ENCODE results near the gene MXI1.

Gene MXI1

DNA sequence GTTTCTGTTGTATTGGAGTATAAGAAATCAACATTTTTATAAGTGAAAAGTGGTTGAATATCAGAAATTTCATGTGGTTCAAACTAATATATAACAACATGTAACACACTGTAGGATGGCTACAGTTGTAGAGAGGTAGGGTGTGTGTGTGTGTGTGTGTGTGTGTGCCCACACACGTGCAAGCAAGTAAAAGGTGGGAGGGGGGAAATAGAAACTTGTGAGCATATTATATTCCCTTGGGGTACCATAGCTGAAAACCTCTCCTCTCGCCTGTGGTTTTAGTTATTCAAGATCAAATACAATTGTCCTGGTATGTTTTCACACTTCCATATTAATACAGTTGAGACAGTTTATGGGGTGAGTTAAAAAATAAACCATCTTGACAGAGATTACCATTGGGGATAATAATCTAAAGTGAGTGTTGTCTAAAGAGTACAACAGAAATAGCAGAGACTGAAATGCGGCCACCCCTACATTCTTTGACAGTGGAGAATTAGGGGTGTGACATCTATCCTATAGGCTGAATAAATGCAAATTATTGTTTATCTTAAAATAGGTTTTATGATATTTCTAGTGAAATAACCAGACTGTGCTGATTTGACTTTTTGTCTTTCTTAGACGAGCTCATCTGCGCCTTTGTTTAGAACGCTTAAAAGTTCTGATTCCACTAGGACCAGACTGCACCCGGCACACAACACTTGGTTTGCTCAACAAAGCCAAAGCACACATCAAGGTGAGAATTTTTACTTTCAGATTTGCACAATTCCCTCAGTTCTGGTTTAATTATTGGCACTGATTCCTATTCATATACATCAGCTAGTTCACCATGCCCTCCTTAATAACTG is 71.4 kb downstream of the MXI1 start:
- DNase-seq: no peak

- peak; percentile 73 for DNase-seq
Measured at GRCh38 chr10:110279407-110279986, 72.1 kb downstream of the MXI1 start.

DNA sequence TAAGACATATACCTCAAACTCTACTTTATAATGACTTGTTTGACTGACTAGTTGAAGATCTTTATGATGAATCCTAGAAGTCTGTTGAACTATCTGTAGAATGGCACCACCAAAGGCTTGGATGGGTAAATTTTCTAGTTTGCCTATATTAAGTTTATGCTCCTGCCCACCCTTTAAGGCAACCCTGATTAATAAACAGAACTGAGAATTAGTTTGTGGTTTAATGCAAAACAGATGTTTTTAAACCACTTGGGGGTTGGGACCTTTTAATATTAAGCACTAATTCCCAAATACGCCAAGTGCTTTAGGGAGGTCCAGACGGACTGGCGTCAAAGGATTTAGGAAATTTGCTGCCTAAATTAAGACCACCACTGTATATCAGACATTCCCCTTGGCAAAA is 76.9 kb downstream of the MXI1 start:
- no peak for DNase-seq

GRCh38 chr10:110285501-110285900 is 78.1 kb downstream of the MXI1 start:
- DNase-seq: no peak

GRCh38 chr10:110286841-110287240 is 79.4 kb downstream of the MXI1 start:
- no peak for DNase-seq

DNA sequence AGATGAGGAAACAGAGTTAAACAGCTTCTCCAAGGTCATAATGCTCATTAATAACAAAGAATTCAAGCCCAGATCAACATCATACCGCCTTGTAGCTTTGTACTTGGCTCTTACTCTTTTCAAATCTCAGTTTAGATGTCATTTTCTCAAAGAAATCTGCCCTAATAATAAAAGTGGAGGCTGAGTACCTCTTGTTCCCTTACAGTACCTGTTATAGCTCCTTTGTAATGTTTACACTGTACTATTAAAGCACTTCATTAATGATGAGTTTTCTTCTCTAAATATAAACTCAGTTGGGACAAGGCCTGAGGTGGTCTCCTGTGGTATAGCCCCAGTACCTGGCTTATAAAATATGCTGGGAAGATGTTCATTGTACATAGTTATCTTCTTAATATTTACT is 89.6 kb downstream of the MXI1 start:
- DNase-seq: no peak

GRCh38 chr10:110300486-110300986 is 93.1 kb downstream of the MXI1 start:
- no peak for DNase-seq

DNA sequence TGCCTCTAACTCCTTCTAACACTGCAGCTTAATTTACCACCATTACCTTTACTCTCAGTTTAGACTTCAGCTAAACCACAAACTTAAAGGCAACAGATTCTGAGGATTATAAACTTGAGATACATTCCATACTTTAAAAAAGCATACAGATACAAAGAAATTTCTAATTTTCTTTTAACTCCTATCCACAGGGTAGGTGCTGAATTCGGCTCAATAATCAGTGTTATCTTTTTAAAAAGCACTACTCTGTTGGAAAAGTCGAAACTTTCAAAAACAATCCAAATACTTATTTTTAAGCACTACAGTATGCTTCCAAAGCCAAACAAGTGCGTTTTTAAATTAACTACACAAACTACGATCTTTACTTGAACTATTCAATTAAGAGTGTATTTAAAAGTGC is 96.3 kb downstream of the MXI1 start:
- DNase-seq: no peak

DNA sequence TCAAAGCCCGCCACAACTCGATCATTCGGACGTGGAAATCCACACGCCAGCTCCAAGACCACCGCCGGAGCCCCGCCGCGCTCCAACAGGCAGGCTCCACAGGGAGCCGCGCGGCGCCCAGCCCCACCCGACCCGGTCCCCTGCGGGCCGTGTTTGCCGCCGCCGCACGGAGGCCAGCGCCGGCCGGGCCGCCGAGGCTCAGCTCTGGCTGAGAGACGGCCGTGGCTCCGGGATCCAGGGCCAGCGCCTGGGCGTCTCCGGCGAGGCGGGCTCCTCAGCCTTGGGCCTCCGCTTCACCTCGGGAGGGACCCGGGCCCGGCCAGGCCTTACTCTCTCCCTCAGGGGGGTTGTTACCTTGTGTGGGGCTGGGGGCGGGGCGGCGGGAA is 97.0 kb downstream of the MXI1 start:
- DNase-seq: no peak

DNA sequence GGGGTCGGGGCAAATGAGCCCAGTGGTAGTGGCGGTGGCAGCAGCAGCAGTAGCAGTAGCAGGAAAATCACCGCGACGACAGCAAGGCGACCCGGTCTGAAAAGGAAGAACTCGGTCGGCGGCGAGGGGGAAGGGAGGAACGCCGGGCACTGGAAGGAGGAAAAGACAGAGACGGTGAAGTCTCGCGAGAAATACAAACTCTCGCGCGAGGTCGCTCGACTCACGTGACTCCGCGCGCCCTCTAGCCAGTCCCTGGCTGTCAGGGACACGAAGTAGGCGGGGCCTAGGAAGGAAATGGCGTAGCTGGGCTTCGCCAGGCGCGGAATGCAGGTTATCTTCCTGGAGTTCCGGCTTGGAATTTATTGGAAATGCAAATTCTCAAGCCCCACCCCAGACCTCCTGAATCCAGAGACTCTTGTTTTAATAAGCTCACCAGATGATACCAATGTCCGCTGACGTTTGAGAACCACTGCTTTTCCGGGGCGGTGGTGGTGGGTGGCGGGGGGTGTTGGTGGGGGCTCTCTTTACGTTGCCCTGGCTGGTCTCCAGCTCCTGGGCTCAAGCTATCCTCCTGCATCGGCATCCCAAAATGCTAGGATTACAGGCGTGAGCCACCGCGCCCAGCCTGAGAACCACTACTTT is 97.5 kb downstream of the MXI1 start, which contains the start of gene SMNDC1:
TSS of gene SMNDC1 (minus strand) at position 141 of the 642 bp plus-strand sequence. CDS start 1,333 bp downstream, outside the sequence.
- peak; percentile 98 for DNase-seq

DNA sequence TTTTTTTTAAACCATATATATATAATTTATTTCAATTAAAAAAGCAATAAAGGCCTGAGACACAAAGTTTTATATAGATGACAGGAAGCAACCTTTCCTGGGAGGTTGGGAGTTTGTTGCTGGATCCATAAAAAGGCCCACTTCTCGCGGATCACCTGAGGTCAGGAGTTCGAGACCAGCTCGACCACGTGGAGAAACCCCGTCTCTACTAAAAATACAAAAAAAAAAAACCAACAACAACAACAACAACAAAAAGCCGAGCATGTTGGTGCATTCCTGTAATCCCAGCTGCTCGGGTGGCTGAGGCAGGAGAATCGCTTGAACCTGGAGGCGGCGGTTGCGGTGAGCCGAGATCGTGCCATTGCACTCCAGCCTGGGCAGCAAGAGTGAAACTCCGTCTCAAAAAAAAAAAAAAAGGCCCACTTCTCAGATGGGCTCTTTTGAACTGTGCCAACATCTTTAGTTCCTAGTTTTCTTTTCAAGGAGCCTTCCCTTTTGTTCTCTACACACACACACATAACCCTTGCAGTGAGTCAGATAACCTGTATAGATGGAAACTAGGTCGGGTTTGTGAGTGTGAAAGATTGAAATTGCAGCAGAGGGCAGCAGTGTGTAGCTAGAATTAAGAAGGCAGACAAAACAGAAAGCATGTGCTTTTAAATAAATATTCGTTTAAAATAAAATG is 98.5 kb downstream of the MXI1 start:
- peak; percentile 73 for DNase-seq

DNA sequence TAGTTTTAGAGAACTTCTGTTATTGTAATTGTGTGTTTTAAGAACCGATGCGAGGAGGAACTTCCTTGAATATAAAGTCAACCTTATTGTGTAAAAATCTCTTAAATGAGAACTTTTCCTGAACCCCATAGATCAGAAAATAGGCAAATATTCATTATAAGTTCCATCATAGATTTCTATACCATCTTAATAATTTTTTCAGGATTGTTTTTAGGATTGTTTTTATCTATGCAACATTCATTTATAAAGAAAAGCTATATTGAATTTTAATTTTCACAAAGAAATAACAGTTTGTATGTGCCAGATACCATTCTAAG is 99.0 kb downstream of the MXI1 start:
- no peak for DNase-seq

DNA sequence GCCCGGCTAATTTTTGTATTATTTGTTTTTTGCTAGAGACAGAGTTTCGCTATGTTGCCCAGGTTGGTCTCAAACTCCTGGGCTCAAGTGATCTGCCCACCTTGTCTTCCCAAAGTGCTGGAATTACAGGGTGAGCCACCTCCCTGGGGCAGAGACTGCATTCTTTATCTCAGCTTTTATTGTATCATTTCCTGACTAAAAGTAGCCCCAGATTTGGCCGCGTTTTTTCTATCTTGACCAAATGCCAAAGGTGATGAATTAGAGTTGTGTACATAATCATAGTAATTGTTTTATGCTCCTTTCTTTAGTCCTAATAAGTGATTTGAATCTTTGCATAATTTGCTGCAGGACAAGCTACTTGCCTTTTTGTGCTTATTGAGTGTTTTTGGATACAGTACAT is 100.4 kb downstream of the MXI1 start:
- no peak for DNase-seq

- DNase-seq: no peak
Measured at GRCh38 chr10:110310741-110311140, 103.3 kb downstream of the MXI1 start.

DNA sequence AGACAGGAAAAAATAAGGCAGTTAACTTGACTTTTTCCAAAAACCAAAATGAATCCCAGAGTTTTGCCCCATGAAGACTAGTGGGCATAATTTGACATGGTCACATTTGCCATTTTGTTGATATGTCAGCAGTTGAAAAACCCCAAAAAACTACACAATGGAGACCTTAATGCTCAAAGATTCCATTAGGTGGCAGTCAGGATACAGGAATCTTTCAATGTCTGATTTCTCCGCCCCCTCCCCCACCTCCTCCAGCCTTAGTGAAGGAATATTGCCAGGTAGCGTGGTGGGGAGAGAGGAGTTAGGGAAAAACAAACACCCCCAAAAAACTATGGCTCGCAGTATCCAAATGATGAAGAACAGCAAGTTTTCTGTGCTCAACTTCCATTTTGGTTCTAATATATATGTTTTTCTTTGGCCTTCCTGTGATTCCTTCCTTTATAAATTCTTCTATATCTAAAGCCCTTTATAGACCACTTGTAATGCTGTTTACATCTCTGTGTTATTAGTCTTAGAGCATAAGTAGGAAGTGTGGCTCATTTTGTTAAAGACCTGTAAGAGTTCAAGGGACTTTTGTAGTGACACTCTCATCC is 104.0 kb downstream of the MXI1 start:
- DNase-seq: peak; percentile 76

- DNase-seq: no peak
Measured at GRCh38 chr10:110312206-110312605, 104.8 kb downstream of the MXI1 start.

DNA sequence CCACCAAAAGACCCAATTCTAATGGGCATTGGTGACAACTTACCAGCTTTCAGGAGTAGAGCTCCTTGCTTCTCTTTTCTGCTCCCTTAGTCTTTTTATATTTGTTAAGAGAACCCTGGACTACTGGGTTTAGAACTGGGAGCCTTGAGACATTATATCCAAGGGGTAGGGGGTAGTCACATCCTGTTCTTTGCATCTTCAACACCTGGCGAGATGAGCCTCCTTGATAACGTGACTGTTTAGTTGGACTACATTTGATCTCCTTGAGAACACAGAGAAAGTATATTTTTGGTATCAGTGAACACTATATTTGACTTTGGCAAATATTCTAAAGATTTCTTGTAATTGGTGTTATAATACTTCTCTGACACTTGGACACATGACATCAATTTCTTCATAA is 106.3 kb downstream of the MXI1 start:
- DNase-seq: no peak

DNA sequence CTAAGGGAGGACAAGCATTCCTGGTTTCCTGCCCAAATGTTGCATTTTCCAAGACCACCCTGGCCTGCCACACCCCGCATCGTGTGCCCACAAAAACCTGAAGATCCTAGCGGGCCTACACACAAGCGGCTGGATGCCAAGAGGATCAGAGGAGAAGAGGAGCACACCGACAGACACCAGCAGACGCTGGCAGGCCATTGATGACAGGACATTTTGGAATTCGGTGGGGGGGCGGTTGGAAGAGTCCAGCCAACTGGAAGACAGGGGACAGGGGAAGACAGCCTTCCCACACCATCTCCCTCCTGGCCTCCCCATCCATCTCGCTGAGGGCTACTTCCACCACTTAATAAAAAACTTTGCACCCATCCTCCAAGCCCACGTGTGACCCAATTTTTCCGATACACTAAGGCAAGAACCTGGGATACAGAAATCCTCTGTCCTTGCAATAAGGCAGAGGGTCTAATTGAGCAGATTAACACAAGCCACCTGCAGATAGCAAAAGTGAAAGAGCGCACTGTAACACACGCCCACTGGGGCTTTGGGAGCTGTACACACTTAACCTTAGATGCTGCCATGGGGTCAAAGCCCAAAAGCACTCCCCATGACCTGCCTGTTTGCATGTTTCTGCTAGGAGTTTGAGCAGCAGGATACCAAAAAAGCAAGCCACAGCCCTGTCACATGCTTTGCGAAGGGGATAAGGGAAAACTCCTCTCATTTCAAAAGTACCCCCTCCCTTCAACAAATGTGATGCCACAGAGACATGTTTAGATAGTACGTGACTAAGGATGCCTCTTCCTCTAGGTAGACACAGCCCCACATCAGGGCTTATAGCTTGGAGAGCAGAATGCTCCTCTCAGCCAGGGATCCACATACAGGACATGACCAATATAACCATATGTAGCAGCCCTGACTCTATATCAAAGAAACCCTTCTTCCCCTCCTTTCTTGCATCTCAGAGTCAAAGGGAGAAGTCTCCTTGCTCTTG is 110.8 kb downstream of the MXI1 start:
- DNase-seq: no peak

- DNase-seq: no peak
Measured at GRCh38 chr10:110321869-110322620, 114.6 kb downstream of the MXI1 start.

- DNase-seq: no peak
Measured at GRCh38 chr10:110323503-110323902, 116.1 kb downstream of the MXI1 start.
